Cerebellar nuclear complex (tissue), 1 donor: ENCODE results near the gene COL5A1.

Experiments
- DNase-seq, 2 experiments: peaks; one replicate each; lab custom pipeline; 2025; lab: John Stamatoyannopoulos, UW

Gene COL5A1

DNA sequence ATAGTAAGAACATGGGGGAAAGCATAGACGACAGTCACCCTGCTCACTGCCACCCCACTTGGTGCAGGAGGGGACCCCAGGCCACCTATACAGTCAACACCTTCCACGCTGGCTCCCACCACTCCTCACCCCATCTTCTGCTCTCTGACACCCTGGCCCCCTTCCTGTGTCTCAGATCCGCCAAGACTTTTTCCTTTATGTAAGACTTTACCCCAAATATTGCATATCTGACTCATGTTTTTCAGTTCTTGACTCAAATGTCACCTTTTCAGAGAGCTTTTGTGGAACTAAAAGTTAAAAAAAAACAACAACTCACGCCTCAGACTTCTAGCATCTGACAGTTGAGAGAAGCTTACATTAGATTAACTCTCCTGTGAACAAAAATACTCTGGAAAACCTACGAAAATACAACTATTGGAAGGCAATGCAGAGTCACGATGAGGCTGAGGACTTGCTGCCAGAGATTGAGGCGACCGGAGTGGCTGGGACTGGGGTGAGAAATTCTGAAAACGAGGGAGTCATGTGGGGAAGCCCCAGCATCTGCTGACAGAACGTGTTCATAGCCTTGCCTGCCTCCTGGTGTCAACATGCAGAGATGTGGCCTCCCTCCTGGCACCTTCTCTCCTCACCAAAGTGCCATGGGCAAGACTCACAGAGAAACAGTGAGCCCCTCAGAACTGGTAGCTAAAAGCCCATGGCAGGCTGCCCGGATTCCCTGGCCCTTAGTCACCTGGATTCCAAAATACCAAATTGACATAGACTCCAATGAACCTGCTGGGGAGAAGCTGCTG lies 216.6 kb downstream of the COL5A1 start:
- DNase-seq = no peak

DNA sequence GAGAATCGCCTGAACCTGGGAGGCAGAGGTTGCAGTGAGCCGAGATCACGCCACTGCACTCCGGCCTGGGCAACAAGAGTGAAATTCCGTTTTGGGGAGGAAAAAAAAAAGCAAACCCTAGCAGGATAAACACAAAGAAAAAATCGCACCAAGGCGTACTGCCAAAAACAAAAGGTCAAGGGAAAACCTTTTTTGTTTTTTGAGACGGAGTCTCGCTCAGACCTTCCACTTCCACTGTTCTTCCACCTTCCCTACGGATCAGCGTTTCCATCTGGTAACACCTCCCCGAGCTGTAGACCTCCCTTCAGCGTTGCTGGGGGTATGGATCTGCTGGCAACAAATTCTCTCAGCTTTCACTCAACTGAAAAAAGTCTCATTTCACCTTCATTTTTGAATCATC lies 218.9 kb downstream of the COL5A1 start:
- no peak for DNase-seq

DNA sequence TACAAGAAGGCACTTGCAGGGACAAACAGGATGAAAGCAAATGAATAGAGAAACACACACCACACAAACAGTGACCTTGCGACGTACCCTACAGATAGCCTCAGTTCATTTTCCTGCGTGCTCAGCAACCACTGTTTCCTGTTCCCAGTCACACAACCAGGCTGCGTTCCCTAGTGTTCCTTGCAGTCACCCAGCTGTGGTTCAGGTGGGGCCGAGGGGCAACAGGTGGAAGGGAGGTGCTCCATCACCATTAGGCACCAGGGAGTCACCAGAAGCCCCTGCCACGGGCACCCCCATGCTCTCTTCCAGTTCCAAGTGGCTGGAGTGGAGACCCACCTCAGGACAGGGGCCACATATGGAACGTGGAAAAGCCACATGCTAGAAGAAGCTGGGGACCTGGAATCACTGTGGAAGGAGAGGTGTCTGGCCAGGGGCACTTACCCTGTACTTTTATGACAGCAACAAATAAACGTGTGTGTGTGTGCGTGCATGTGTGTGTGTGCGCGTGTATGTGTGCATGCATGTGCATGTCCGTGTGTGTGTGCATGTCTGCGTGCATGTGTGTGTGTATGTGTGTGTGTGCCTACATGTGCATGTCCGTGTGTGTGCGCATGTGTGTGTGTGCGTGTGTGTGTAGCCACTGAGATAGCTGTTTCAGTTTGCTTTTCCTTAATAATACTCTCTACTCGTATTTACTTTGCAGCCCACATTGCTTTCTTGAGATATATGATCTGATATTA lies 220.2 kb downstream of the COL5A1 start:
- no peak for DNase-seq

DNA sequence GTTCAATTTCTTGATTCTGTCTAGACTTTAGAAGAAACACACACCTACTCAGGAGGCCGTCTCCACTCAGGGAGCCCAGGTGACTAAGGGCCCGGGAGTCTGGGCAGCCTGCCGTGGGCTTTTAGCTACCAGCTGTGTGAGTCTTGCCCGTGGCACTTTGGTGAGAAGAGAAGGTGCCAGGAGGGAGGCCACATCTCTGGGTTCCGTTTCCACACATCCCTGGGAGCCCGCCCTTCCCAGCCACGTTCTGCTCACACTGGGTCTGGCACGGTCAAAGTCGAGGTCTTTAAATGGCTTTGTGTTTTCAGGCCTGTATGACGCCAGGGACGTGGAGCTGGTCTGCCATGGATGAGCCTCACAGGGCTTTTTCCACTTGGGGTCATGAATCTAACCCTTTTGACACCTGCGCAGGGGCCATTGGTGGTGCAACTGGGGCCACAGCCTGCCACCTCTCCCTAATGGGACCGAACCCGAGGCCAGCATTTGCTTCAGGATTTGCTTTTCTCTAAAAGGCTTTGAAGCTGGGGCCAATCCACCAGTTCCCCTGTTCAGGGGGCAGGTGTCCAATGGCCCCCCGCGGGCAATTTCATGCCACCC lies 221.8 kb downstream of the COL5A1 start:
- no peak for DNase-seq

DNA sequence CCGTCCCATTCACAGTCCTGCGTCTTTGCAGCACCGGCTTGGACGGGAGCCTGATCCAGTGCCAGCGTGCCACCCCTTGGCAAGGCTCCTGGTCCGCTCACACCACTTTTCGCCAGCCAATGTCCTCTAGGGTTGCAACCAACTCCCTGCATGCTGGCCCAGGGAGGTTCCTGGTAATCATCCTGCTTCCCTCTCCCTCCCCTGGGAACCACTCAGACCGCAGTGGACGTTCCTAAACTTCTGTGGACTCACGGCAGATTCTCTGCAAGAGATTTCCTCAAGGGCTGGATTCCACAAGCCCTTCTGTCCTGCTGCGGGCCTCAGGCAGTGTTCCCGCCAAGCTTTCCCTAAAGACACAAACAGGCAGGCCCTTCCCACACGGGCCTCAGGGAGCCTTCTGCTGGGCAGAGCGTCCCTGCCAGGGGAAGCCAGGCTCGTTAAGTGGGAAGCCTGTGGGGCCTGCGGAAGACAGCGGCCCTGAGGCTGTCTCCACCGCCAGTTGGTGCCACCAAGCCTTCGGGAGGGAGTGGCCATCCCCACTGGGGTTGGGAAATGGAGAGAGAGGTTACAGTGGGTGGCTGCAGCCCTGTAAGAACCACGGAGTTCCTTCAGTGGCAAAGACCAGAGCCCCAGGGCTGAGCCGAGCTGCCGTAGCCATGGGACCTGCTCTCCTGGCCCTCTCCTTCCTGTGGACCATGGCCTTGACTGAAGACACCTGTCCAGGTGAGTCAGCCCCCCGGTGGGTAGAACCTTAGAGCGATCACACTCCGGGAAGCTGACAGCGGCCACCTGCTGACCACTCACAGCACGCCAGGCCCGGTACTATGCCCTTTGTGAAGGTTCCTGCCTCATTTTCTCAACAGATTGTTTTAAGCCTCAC lies 222.6 kb downstream of the COL5A1 start:
- no peak for DNase-seq

DNA sequence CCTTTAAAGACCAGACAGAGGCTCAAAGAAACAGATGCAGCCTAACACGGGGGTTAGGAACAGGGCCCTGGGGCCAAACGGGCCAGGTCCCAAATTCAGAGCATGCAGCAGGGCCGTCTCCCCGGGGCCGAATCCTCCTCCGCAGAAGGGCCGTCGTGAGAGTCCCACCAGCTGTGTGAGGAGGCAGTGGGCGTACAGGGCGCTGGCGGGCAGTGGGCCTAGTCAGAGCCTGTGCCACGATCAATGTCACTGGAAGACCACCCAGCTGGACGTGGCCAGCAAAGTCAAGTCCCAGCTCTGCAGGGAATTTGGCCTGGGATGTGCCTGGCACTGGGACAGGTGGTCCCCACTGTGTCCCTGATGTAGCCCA lies 223.2 kb downstream of the COL5A1 start:
- DNase-seq = no peak

DNA sequence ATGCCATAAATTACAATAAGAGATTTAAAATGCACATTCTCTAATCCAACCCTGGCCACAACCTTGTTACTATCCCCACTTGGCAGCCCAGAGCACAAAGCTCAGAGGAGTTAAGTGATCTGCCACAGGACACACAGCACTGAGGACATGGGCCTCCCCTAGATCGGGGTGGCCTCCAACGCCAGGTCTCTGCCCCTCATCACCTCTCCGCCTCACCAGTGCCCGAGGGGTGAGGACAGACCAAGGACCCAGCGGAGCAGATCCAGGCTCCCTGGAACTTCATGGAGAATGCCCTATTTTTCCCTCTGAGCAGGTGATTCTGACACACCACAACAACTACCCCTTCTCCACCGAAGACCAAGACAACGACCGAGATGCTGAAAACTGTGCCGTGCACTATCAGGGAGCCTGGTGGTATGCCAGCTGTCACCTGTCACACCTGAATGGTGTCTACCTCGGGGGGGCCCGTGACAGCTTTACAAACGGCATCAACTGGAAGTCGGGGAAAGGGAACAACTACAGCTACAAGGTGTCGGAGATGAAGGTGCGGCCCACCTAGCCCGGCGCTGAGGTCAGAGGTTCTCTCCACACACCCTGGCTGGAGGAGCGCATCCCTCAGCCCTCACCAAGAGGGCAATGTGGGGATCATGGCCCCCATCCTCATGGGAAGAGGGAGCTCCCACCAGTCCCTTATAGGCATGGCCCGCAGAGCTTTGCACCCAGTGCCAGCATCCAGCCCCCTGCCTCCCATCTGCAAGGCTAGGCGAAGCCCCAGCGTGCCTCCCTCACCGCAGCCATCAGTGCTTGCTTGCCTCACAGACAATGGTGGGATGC lies 226.5 kb downstream of the COL5A1 start:
- no peak for DNase-seq

DNA sequence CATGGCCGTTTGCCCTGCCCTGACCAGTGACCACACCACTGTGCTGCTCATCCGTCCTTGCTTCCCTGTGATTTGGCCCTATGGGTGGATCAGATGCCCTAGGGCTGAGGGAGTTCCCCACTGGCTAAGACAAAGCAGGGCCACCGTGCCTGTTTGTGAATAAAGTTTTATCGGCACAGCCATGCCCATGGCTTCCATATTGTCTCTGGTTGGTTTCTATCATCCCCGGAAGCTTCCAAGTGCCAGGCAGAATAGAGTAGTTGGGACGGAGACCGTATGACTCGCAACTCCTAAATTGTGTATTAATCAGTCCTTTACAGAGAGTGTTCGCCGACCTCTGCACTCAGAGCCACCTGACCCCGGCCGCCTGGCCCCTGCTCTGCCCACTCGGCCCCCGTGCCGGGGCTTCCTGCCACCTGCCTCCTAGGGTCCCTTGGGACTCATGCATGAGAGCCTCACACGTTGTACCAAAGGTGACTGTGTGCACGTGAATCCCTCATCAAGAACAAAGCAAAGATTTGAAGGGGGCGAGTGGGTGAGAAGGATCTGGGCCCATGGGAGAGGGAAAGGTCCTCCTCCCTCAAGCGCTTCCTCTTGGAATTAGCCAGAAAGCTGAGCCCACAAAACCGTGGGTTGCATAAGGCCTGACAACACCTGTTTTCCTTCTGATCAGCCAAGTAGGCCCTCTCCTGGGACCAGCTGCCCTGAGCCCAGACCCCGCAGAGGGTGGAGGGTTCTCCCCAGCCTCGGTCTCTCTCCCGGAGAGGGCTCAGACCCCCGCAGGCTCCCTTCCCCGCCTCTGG lies 227.3 kb downstream of the COL5A1 start:
- no peak for DNase-seq

DNA sequence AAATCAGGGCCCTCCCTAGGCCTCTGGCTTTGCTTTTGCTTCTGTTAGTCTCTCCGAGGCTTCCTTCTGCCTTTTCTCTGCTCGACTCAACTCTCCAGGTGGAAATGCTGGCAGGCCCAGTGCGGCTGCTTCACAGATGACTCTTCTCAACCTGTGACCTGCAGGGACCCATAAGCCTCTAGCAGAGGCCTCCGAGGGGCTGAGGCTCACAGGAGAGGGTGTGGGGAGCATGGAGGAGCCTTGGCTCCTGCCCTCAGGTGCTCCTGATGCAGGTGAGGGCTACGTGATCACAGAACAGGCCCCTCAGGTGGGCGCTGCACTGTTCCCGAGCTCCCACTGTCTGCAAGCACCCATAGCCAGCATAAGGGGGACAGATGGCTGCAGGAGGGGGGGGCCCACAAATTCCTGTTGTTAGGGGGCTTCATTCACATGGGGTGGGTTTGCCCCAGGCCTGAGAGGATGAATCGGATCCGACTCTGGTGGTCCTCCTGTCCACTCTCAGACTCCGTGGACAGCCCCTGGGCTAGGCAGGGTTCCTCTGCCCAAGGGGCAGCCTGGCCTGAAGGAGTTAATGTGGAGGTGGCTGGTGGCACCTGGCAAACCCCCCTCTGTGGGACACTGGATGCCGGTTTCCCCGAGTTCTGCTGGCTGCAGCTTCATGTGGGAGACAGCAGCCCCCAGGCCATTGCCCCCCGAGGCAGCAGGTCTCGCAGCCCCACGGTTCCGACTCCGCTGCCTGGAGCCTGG lies 228.1 kb downstream of the COL5A1 start:
- no peak for DNase-seq

DNA sequence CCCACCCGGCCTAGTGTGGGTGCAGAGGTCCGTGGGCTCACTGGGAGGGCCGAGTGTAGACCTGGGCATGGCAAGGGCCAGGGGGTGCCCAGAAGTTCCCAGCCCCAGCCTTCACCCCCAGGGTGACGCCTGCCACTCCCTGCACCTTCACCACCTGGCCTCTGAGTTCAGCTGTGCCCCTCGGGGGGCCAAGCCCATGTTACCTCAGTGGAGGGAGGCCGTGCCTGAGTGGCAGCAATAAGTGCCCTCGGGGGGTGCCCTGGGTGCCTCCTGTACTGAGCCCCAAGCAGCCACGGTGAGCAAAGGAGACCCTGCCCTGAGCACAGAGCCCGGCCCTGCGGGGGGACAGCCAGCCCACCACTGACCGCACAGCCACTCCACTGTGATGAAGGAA lies 228.7 kb downstream of the COL5A1 start:
- DNase-seq = no peak

DNA sequence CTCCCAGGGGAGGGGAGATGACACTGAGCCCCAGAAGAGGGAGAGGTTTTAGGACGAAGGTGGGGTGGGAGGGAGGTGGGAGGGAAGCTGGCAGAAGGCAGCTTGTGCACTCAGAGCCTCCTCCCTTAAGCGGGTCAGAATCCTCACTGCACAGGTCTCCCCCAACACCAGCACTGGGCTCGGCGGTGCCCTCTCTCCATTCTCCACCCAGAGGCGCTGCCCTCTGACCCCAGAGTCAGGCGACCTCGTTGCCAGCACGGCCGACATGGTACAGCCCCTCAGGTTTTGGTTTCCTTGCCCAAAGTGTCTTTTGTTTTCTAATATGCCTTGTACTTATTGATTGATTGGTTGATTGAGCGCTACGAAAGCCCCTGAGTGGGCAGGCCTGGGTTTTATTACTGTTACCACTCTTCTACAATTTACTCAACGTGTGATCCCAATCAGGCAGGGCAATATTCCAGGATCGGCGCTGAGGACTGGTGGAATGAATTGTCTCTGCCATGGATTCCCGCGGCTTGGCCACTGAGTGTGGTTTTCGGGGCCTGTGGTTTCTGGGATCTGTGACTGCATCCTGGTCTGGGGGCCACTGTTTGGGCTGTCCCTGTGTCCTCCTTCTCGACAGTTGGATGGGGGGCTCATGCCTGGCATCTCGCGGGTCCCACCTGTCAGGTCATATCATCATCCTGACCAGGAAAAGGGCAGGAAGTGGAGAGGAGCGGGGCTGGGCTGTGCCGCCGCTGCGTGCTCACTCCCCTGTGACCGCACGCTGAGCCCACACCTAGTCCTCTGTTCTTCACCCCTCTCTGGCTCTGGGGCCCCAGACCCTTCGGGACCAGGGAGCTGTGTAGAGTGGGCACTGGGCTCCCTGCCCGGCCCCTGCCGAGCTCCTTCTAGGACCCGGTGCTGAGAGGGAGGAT lies 229.4 kb downstream of the COL5A1 start:
- DNase-seq = no peak

DNA sequence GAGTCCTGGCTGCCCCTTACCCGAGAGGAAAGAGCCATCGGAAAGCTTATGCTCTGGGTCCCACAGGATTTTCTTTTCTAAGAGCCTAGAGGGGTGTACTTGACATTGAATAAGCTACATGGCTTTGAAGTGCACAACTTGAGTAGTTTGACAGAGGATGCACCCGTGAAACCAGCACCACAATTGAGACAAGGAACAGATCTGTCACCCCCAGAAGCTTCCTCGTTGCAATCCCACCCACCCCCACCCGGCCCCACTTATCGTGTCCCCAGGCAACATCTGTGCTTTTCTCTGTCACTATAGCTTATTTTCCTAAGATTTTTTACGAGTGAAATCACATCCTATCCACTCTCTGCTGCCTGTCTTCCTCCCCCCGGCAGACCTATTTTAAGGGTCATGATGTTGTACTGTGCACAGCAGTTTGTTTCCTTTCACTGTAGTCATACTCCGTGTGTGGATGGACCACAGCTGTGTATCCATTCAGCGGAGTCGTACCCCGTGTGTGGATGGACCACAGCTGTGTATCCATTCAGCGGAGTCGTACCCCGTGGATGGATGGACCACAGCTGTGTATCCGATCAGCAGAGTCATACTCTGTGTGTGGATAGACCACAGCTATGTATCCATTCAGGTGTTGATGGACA lies 230.2 kb downstream of the COL5A1 start:
- DNase-seq = no peak

DNA sequence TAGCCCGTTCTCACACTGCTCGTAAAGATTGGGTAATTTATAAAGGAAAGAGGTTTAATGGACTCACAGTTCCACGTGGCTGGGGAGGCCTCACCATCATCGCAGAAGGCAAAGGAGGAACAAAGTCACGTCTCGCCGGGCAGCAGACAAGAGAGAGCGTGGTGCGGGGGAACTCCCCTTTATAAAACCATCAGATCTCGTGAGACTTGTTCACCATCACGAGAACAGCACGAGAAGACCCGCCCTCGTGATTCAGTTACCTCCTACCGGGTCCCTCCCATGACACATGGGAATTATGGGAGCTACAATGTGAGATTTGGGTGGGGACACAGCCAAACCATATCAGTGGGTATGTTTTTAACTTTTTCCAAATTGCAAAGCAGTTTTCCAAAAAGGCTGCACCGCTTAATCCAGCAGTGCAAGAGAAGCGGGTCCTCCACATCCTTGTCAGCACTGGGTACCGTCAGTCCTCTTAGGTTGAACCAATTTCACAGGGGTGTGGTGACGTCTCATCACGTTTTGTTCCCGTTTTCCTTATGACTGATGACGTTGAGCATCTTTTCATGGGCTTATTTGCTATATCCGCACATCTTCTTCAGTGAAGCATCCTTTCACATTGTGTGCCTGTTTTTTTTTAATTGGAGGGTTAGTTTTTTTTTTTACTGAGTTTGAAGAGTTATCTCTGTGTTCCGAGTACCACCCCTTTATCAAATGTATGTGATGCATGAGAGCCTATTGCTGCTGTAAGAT lies 231.1 kb downstream of the COL5A1 start:
- DNase-seq = no peak

DNA sequence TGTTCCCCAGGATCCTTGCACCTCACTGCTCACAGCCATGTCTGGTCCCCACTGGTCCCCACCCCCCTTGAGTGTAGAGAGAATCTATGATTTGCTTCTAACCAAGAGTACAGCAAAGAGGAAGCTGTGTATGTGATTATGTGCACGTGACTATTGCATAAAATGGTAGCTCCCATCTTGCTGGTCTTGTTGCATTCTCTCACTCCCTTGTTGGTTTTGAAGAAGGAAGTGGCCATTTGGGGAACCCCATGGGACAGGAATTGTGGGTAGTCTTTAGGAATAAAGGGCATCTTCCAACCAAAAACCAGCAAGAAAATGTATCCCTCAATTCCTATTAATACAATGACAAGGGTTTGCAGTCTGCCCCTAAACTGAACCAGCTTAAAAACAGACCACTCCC lies 233.8 kb downstream of the COL5A1 start:
- no peak for DNase-seq

DNA sequence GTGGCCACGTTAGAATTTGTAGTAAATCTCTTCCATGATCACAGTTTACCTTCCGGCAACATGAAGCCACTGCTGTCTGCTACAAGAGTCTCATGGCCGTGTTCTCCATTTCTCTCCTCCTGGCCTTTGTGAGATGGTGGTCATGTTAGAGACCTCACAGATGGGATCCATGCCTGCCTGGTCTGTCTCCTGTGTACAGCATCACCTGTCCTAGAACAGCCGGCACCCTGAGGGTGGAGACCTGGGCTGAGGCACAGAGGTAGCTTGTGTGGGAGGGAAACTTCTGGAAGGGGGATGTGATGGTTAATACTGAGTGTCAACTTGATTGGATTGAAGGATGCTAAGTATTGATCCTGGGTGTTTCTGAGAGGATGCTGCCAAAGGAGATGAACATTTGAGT lies 235.9 kb downstream of the COL5A1 start:
- DNase-seq = no peak

DNA sequence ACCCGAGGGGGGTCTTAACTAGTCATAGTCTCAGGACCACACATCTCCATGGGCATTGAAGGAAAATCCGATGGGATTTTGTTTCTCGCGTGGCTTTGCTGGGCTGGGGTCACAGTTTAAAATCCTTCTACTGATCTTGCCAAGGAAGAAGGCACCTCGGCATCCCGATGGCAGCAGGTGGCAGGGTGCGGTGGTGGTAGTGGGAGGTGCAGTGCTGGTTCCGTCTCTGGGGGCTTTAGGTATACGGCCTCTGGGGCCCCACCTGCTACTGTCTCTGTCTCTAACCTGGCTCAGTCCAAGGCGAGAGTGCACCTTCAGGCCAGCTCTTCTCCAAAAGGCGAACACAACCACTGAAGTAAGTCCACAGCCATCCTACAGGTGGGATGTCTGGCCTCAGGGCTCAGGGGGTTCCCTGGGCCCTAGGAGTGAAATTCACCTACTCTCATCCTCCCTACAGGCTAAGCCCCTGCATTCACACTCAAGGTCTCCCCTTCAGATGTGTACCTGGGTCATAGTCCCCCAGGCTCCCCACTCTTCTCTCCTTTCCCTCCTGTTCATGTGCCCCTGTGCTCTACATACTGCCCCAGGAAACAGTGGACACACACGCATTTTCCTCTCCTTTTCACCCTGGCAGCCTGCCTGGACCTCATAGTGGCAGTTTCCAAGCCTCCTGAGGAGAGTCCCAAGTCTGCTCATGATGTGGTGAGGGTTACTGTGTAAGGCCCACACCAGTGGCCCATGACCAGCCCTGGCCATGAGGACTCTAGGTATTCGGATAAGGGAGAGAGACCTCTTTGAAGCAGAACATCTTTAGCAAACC lies 238.3 kb downstream of the COL5A1 start:
- no peak for DNase-seq
